ENCODE measurements around the gene ABHD16A. TPM values are rescaled to one million over a fixed set of nuclear protein-coding genes. Genes with fewer than 3 reads are reported as not detected.

The ABHD16A gene
- total RNA-seq, 1 experiment from 2014 or later, result 47.2 TPM

- DNase-seq (ENCODE audit: low read depth, low spot score) (no peak), ATAC-seq (no peak)
- BruUV-seq (replicated peaks), result no TSS peak
- H3K4me1 ChIP-seq (ENCODE audit: control insufficient read depth, insufficient read depth, low read length), result peaks cover 22% of the 10 kb centered on the region
- intact Hi-C loops (cut with micrococcal nuclease; ENCODE audit: unreplicated experiment) (no loop called here), in situ Hi-C loops (cut with HindIII; ENCODE audit: low pct_unique_long_range_greater_than_20kb, low sequenced_read_pairs) (no loop called here)
- TF ChIP-seq TCF7L2 (IDR thresholded peaks at IDR 0.05; ENCODE audit: low read depth, low read length), result no peak
- no peak for TF ChIP-seq POLR2AphosphoS5 (IDR thresholded peaks at IDR 0.05; ENCODE audit: low read depth, low read length)
- TF ChIP-seq REST (IDR thresholded peaks at IDR 0.05; ENCODE audit: insufficient read depth in 1 of 2, low read depth in 2 of 2, low read length in 1 of 2), result no peak
- TF ChIP-seq CTCF (IDR thresholded peaks at IDR 0.05), result no peak
- no peak overlapping the region for H3K27ac ChIP-seq (ENCODE audit: low read length)
- ChIA-PET CTCF (no interaction called here), POLR2A (interaction anchor here (1.0 kb wide), 1 partner anchor 96 kb away, joined by 4 read pairs; no protein-coding TSS in a partner anchor)
- H3K27me3 ChIP-seq (ENCODE audit: control insufficient read depth, insufficient read depth, low read length), result no peaks in the 10 kb centered on the region
- no peak overlapping the region for H3K4me3 ChIP-seq (ENCODE audit: low read depth in 2 of 2, low read length in 2 of 2)
- H3K36me3 ChIP-seq (ENCODE audit: control insufficient read depth, insufficient read depth, low read length), result peaks cover 9% of the 10 kb centered on the region
- H3K9me3 ChIP-seq (ENCODE audit: control insufficient read depth, insufficient read depth, low read depth, low read length), result no peaks in the 10 kb centered on the region
These were observed 24.1 kb upstream of the ABHD16A start for GRCh38 chr6:31727034-31727716.

GRCh38 chr6:31725502-31726350 lies 22.6 kb upstream of the ABHD16A start:
- Histone ChIP-seq H3K9me3 (ENCODE audit: control insufficient read depth, insufficient read depth, low read depth, low read length) (no peaks in the 10 kb centered on the region), H3K4me3 (ENCODE audit: low read depth in 2 of 2, low read length in 2 of 2) (no peak overlapping the region), H3K27ac (ENCODE audit: low read length) (no peak overlapping the region), H3K27me3 (ENCODE audit: control insufficient read depth, insufficient read depth, low read length) (no peaks in the 10 kb centered on the region), H3K4me1 (ENCODE audit: control insufficient read depth, insufficient read depth, low read length) (peaks cover 8% of the 10 kb centered on the region), H3K36me3 (ENCODE audit: control insufficient read depth, insufficient read depth, low read length) (peaks cover 4% of the 10 kb centered on the region)
- CTCF ChIA-PET, result no interaction called here
- POLR2A ChIA-PET, result interaction anchor here (0.7 kb wide), 1 partner anchor 113 kb away, joined by 3 read pairs; no protein-coding TSS in a partner anchor
- no TSS peak for BruUV-seq (replicated peaks)
- no peak for ATAC-seq
- DNase-seq (ENCODE audit: low read depth, low spot score), result no peak
- in situ Hi-C loops (cut with HindIII; ENCODE audit: low pct_unique_long_range_greater_than_20kb, low sequenced_read_pairs) (no loop called here), intact Hi-C loops (cut with micrococcal nuclease; ENCODE audit: unreplicated experiment) (no loop called here)
- TF ChIP-seq SIN3A (IDR thresholded peaks at IDR 0.05; ENCODE audit: borderline replicate concordance, insufficient read depth, low read depth, low read length) (no peak), POLR2AphosphoS5 (IDR thresholded peaks at IDR 0.05; ENCODE audit: low read depth, low read length) (no peak), CTCF (IDR thresholded peaks at IDR 0.05) (no peak), TCF7L2 (IDR thresholded peaks at IDR 0.05; ENCODE audit: low read depth, low read length) (no peak), REST (IDR thresholded peaks at IDR 0.05; ENCODE audit: insufficient read depth in 1 of 2, low read depth in 2 of 2, low read length in 1 of 2) (no peak)

Measured in Panc1 (cell line).